Adrenal gland (tissue), 5 donors: ENCODE results near the gene SPRR2D.

Experiments used
- CTCF ChIP-seq, 6 experiments: fragments of 450-650 bp in 4 of 6; fragments of 200-600 bp in 2 of 6; sonication (generic) in 1 of 6; IDR thresholded peaks; 1 replicate in 5 of 6; 2 replicates in 1 of 6; pipeline versions ENCODE4 v1.5.1 to v1.8.0; 2016 to 2021; ENCODE audit warnings: antibody characterized with exemption in 6 of 6, mild to moderate bottlenecking in 2 of 6, moderate library complexity in 1 of 6
- POLR2A ChIP-seq, 2 donors: fragments of 450-650 bp; IDR thresholded peaks; one replicate each; pipeline ENCODE4 v1.6.1; 2017; ENCODE audit warnings: antibody characterized with exemption in 2 of 2, mild to moderate bottlenecking in 2 of 2, moderate library complexity in 1 of 2
- donor health status: DM: no; HTN: no; CAD: no.

GRCh38 chr1:153024413-153024812 lies 16.5 kb downstream of the SPRR2D start:
- TF ChIP-seq CTCF (IDR thresholded peaks at IDR 0.05), result no peak
- TF ChIP-seq POLR2A (IDR thresholded peaks at IDR 0.05), result no peak
